Adipocyte (in vitro differentiated cells): ENCODE results near the gene ATXN1.
A peak's percentile ranks its signal among the peaks of the same experiment; 100 is the strongest.

Experiments
- DNase-seq: peaks from one replicate; pipeline ENCODE4 v3.0.0-alpha.2; 2015; ENCODE audit warnings: low read depth
- H3K27me3 ChIP-seq: replicated peaks from 2 replicates; pipeline ENCODE4 v1.7.0; 2013; ENCODE audit warnings: mild to moderate bottlenecking, low read length, moderate library complexity; ENCODE audit not compliant: control insufficient read depth, insufficient read depth
- H3K36me3 ChIP-seq: 2 replicates; pipeline ENCODE4 v1.7.0; 2013; ENCODE audit warnings: low read length, mild to moderate bottlenecking, moderate library complexity; ENCODE audit not compliant: control insufficient read depth, insufficient read depth, severe bottlenecking
- H3K4me1 ChIP-seq: 2 replicates; pipeline ENCODE4 v1.7.0; 2013; ENCODE audit warnings: mild to moderate bottlenecking, low read length, moderate library complexity; ENCODE audit not compliant: control insufficient read depth, insufficient read depth
- H3K4me3 ChIP-seq: 2 replicates; pipeline ENCODE4 v1.7.0; 2013; ENCODE audit warnings: mild to moderate bottlenecking, low read length, moderate library complexity
- H3K9ac ChIP-seq: 2 replicates; pipeline ENCODE4 v1.7.0; 2013; ENCODE audit warnings: mild to moderate bottlenecking, low read length, moderate library complexity
- H3K9me3 ChIP-seq: 2 replicates; pipeline ENCODE4 v1.7.0; 2013; ENCODE audit warnings: mild to moderate bottlenecking, low read length, moderate library complexity; ENCODE audit not compliant: control insufficient read depth

Gene ATXN1

GRCh38 chr6:16430391-16431089 is 330.7 kb downstream of the ATXN1 start:
- no peak overlapping the region for H3K4me3 ChIP-seq
- DNase-seq = no peak
- peaks cover 32% of the 10 kb centered on the region for H3K4me1 ChIP-seq
- no peaks in the 10 kb centered on the region for H3K27me3 ChIP-seq
- H3K9ac ChIP-seq = no peak overlapping the region
- H3K9me3 ChIP-seq = no peaks in the 10 kb centered on the region
- H3K36me3 ChIP-seq = no peaks in the 10 kb centered on the region

GRCh38 chr6:16429669-16430068 is 331.6 kb downstream of the ATXN1 start:
- Histone ChIP-seq H3K9me3 (no peaks in the 10 kb centered on the region), H3K9ac (no peak overlapping the region), H3K4me3 (no peak overlapping the region), H3K4me1 (peaks cover 32% of the 10 kb centered on the region), H3K27me3 (no peaks in the 10 kb centered on the region), H3K36me3 (no peaks in the 10 kb centered on the region)
- DNase-seq = no peak

DNA sequence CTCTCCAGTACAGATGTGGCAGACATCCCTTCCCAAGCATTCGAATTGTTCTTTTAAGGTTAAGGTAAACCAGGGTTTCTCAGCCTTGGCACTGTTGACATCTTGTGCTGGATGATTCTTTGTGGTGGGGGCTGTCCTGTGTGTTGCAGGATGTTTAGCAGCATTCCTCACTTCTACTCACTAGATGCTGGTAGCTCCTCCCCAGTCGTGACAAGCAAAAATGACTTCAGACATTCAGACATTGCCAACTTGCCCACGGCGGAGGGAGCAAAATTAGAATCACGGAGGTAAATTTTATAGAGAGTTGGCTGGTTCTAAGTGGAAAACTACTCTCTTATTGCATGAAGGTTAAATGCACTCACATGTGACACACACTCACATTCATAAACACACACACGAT is 334.1 kb downstream of the ATXN1 start:
- no peak for DNase-seq
- H3K4me1 ChIP-seq = peaks cover 18% of the 10 kb centered on the region

DNA sequence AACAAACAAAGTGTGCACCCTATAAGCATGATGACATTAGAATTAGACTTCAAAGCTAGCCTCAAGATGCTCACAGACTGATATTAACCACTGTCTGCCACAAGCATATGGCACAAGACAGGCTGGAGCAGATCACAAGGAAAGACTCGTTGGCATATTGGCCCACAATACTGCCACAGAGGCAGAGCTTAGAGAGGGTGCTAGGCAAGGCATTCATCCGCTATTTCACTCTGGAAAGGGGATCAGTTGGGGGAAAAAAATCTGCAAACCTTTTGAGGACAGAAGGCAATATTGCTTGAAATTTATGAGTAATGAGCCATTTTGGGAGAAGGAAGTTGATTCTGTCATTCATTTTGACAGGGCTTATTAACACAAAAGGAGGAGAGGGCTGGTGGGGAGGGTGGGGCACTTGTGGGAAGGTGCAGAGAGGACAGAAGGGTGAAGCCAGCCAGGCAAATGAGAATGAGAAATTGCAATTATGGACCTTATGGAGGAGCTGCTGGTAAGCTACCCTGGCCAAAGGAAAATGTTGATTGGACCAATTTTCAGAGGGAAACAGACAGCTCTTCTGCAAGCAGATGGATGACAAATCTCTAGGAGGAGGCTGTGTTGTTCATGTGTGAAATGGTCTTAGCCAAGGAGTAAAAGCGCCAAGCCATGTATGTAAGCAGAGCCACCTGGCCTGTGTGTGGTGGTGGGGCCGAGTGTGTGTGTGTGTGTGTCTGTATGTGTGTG is 335.2 kb downstream of the ATXN1 start:
- Histone ChIP-seq H3K9ac (no peak overlapping the region), H3K27me3 (no peaks in the 10 kb centered on the region), H3K4me1 (peaks cover 11% of the 10 kb centered on the region), H3K4me3 (no peak overlapping the region), H3K9me3 (no peaks in the 10 kb centered on the region), H3K36me3 (no peaks in the 10 kb centered on the region)
- no peak for DNase-seq

More for the DNA sequence above, 334.1 kb downstream of the ATXN1 start:
- no peak overlapping the region for H3K9ac ChIP-seq
- no peaks in the 10 kb centered on the region for H3K9me3 ChIP-seq
- H3K36me3 ChIP-seq = no peaks in the 10 kb centered on the region
- no peak overlapping the region for H3K4me3 ChIP-seq
- no peaks in the 10 kb centered on the region for H3K27me3 ChIP-seq

GRCh38 chr6:16421462-16421960 is 339.7 kb downstream of the ATXN1 start:
- H3K36me3 ChIP-seq = no peaks in the 10 kb centered on the region

GRCh38 chr6:16420715-16421461 is 340.4 kb downstream of the ATXN1 start:
- no peaks in the 10 kb centered on the region for H3K27me3 ChIP-seq
- H3K4me1 ChIP-seq = peaks cover 13% of the 10 kb centered on the region
- peak overlapping the region; percentile 6 for H3K9ac ChIP-seq
- peak overlapping the region; percentile 2 for H3K4me3 ChIP-seq
- no peaks in the 10 kb centered on the region for H3K9me3 ChIP-seq
- H3K36me3 ChIP-seq = no peaks in the 10 kb centered on the region
- DNase-seq = peak; percentile 50

More at GRCh38 chr6:16421462-16421960, 339.7 kb downstream of the ATXN1 start:
- Histone ChIP-seq H3K9ac (no peak overlapping the region), H3K27me3 (no peaks in the 10 kb centered on the region), H3K4me1 (peaks cover 13% of the 10 kb centered on the region), H3K4me3 (peak overlapping the region; percentile 2), H3K9me3 (no peaks in the 10 kb centered on the region)
- DNase-seq = no peak

- Histone ChIP-seq H3K27me3 (no peaks in the 10 kb centered on the region), H3K9ac (no peak overlapping the region), H3K9me3 (no peaks in the 10 kb centered on the region), H3K4me3 (no peak overlapping the region), H3K36me3 (no peaks in the 10 kb centered on the region), H3K4me1 (peaks cover 13% of the 10 kb centered on the region)
- no peak for DNase-seq
These were observed 340.9 kb downstream of the ATXN1 start for GRCh38 chr6:16420337-16420714.

- Histone ChIP-seq H3K4me3 (no peak overlapping the region), H3K36me3 (no peaks in the 10 kb centered on the region), H3K27me3 (no peaks in the 10 kb centered on the region), H3K4me1 (peaks cover 13% of the 10 kb centered on the region), H3K9me3 (no peaks in the 10 kb centered on the region), H3K9ac (no peak overlapping the region)
- no peak for DNase-seq
These were observed 341.5 kb downstream of the ATXN1 start for GRCh38 chr6:16419636-16420336.

GRCh38 chr6:16418151-16418550 is 343.1 kb downstream of the ATXN1 start:
- Histone ChIP-seq H3K27me3 (no peaks in the 10 kb centered on the region), H3K9ac (no peak overlapping the region), H3K4me3 (no peak overlapping the region), H3K36me3 (no peaks in the 10 kb centered on the region), H3K9me3 (no peaks in the 10 kb centered on the region), H3K4me1 (peaks cover 24% of the 10 kb centered on the region)
- no peak for DNase-seq

DNA sequence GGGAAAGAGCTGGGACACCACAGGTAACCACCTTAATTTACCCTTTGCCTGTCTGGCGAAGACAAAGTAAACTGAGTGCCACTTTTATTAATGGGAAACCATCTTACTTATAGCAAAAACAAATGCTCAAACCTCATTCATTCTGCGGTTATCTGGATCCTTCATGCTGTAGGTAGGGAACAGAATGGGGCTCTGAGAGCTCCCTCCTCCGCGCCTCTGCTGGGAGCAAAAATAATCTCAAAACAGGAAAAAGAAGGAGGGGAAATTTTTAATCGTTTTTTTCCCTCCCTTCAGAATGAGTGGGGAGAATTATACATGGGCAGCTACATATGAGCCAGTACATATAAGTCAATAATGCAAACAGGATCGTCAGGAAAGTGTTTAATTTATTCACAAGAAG is 345.6 kb downstream of the ATXN1 start:
- H3K36me3 ChIP-seq = no peaks in the 10 kb centered on the region
- H3K9ac ChIP-seq = no peak overlapping the region
- no peaks in the 10 kb centered on the region for H3K27me3 ChIP-seq
- no peaks in the 10 kb centered on the region for H3K9me3 ChIP-seq
- H3K4me1 ChIP-seq = peaks cover 17% of the 10 kb centered on the region
- H3K4me3 ChIP-seq = no peak overlapping the region
- no peak for DNase-seq

DNA sequence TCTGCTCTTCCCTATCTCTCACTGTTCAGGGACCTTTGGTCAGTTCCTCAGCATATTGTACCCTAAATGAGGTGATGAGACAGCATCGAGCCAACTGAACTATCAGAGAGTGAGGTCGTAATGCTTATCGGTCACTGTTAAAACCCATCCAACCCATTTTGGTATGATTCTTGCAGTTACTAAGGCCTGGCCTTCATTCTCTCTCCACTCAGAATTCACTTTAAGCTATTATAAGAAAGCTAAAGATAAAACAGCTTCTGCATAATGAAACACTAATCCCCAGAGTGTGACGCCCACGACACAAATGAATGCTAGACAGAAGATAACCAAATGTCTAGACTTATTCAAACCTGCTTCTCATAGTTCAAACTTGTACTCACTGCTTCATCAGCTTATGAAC is 347.1 kb downstream of the ATXN1 start:
- Histone ChIP-seq H3K9me3 (no peaks in the 10 kb centered on the region), H3K4me1 (peaks cover 16% of the 10 kb centered on the region), H3K4me3 (no peak overlapping the region), H3K27me3 (no peaks in the 10 kb centered on the region), H3K36me3 (no peaks in the 10 kb centered on the region), H3K9ac (no peak overlapping the region)
- DNase-seq = no peak
